CD8-positive, alpha-beta memory T cell (primary cell): ENCODE results near the gene CLEC18A. TPM values are rescaled to one million over a fixed set of nuclear protein-coding genes. Genes with fewer than 3 reads are reported as not detected.
"Not testable (repeated sequence)": the region's sequence is repeated elsewhere in the genome, so short reads cannot be mapped to it uniquely, and the experiment has no call there.

Experiments
- CTCF ChIA-PET: fragments of 350-600 bp; sonication (Branson Sonifier 250); formaldehyde crosslinking; loops from one replicate; lab custom pipeline; 2021; ENCODE audit warnings: antibody characterized with exemption; lab: Charles Lee
- POLR2A ChIA-PET: fragments of 350-600 bp; sonication (Branson Sonifier 250); formaldehyde crosslinking; loops from one replicate; lab custom pipeline; 2021; ENCODE audit warnings: antibody characterized with exemption; lab: Charles Lee
- DNase-seq, 5 donors: peaks; one replicate each; pipeline versions ENCODE4 v3.0.0 to v3.0.0-alpha.2; 2020 to 2022; ENCODE audit warnings: mixed read lengths in 1 of 5
- H3K27ac ChIP-seq: one replicate; pipeline ENCODE4 v1.7.0; 2013; ENCODE audit warnings: low read depth, mild to moderate bottlenecking, low read length, moderate library complexity
- H3K27me3 ChIP-seq: 2 replicates; pipeline ENCODE4 v1.7.0; 2013; ENCODE audit warnings: low read length, mild to moderate bottlenecking; ENCODE audit not compliant: insufficient read depth, poor library complexity, severe bottlenecking
- H3K36me3 ChIP-seq: 2 replicates; pipeline ENCODE4 v1.7.0; 2013; ENCODE audit warnings: mild to moderate bottlenecking, low read length, moderate library complexity; ENCODE audit not compliant: insufficient read depth
- H3K4me1 ChIP-seq: 2 replicates; pipeline ENCODE4 v1.7.0; 2013; ENCODE audit warnings: mild to moderate bottlenecking, low read length, moderate library complexity; ENCODE audit not compliant: insufficient read depth
- H3K4me3 ChIP-seq: 2 replicates; pipeline ENCODE4 v1.7.0; 2013; ENCODE audit warnings: mild to moderate bottlenecking, low read length
- H3K9me3 ChIP-seq: 2 replicates; pipeline ENCODE4 v1.7.0; 2013; ENCODE audit warnings: mild to moderate bottlenecking, low read length
- H3K27ac Mint-ChIP-seq, 8 donors: one replicate each; pipeline ENCODE4 v1.8.0; 2020 to 2021; ENCODE audit warnings: mixed read lengths in 8 of 8, mild to moderate bottlenecking in 6 of 8, inconsistent platforms in 3 of 8, moderate library complexity in 3 of 8
- H3K27me3 Mint-ChIP-seq, 2 donors: one replicate each; pipeline ENCODE4 v1.8.0; 2020 to 2021; ENCODE audit warnings: mixed read lengths in 2 of 2, mild to moderate bottlenecking in 1 of 2, moderate library complexity in 1 of 2
- H3K36me3 Mint-ChIP-seq, 3 donors: one replicate each; pipeline ENCODE4 v1.8.0; 2020 to 2021; ENCODE audit warnings: mixed read lengths in 3 of 3, inconsistent platforms in 1 of 3, mild to moderate bottlenecking in 1 of 3
- H3K4me1 Mint-ChIP-seq, 3 donors: one replicate each; pipeline ENCODE4 v1.8.0; 2020 to 2021; ENCODE audit warnings: mixed read lengths in 3 of 3, inconsistent platforms in 1 of 3, mild to moderate bottlenecking in 1 of 3
- H3K4me3 Mint-ChIP-seq, 7 donors: one replicate each; pipeline ENCODE4 v1.8.0; 2020 to 2021; ENCODE audit warnings: mixed read lengths in 7 of 7, mild to moderate bottlenecking in 6 of 7, moderate library complexity in 4 of 7, inconsistent platforms in 2 of 7
- H3K9me3 Mint-ChIP-seq, 5 donors: one replicate each; pipeline ENCODE4 v1.8.0; 2020 to 2022; ENCODE audit warnings: mixed read lengths in 5 of 5, mild to moderate bottlenecking in 3 of 5, moderate library complexity in 2 of 5, inconsistent platforms in 1 of 5
- polyA plus RNA-seq: library from polyadenylated mRNA; unstranded; fragments of 300-500 nt; fragmentation: Illumina TruSeq; gene quantifications from one replicate; pipeline ENCODE4 v1.2.3, GENCODE V29; 2021
- total RNA-seq, 2 experiments: library from RNA; stranded (reverse); gene quantifications; one replicate each; pipeline ENCODE4 v1.2.3, GENCODE V29; 2021

The CLEC18A gene
- total and polyA plus RNA-seq, 3 experiments from 2014 or later, result 0.13 to 0.24 TPM; not detected in 1

GRCh38 chr16:69942627-69943170 is 8.4 kb upstream of the CLEC18A start:
- DNase-seq, result no peak
- Histone ChIP-seq H3K27me3 (no peaks in the 10 kb centered on the region), H3K9me3 (no peaks in the 10 kb centered on the region), H3K4me1 (no peaks in the 10 kb centered on the region), H3K4me3 (no peak overlapping the region), H3K36me3 (peaks cover 1% of the 10 kb centered on the region), H3K27ac (no peak overlapping the region)
- Mint-ChIP-seq H3K9me3 (no peaks in the 10 kb centered on the region), H3K27ac (no peak overlapping the region), H3K4me1 (no peaks in the 10 kb centered on the region), H3K36me3 (peaks cover 0 to 47% (median 2%) of the 10 kb centered on the region in 3 donors), H3K27me3 (no peaks in the 10 kb centered on the region), H3K4me3 (no peak overlapping the region)
- ChIA-PET POLR2A (no interaction called here), CTCF (no interaction called here)

DNA sequence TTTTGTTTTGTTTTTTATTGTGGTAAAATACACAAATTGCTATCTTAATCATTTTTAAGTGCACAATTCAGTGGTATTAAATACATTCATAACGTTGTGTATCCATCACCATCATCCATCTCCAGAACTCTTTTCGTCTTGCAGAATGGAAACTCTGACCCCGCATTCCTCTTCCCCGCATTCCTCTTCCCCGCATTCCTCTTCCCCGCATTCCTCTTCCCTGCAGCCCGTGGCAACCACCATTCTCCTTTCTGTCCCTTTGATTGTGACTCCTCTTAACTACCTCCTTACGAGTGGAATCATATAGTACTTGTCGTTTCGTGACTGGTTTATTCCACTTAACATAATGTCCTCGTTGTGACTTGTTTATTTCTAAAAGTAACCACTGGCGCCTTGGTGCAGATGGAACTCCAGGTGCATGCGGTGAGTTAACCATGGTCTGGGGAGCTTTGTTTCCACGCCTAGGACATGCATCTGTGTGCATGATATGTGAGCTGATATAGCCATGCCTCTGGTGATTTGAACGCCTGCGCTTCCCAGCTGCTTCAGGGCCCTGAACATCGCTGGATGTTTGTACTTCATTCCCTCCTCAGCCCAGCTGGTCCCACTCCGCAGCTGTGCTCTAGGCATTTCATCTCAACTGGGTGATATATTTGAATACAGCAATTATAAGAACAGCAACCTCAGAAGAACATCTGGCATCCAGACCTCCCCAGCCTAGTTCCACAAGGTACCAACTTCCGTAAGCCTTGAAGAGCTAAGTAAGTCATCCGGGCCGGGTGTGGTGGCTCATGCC is 7.7 kb upstream of the CLEC18A start:
- H3K27me3 Mint-ChIP-seq, H3K4me3 ChIP-seq, H3K9me3 Mint-ChIP-seq, POLR2A ChIA-PET, DNase-seq, H3K9me3 ChIP-seq, H3K27me3 ChIP-seq, H3K36me3 ChIP-seq, CTCF ChIA-PET, H3K27ac ChIP-seq, H3K4me1 ChIP-seq, H3K4me3 Mint-ChIP-seq, H3K4me1 Mint-ChIP-seq: not testable (repeated sequence)
- Mint-ChIP-seq H3K36me3 (peaks cover 0 to 40% (median 2%) of the 10 kb centered on the region in 3 donors), H3K27ac (peak overlapping the region in 1 of 8 donors; percentile 40)

- H3K27ac Mint-ChIP-seq, H3K4me1 ChIP-seq, H3K36me3 Mint-ChIP-seq, H3K4me3 Mint-ChIP-seq, H3K27ac ChIP-seq, H3K36me3 ChIP-seq, H3K9me3 Mint-ChIP-seq, H3K27me3 Mint-ChIP-seq, H3K4me1 Mint-ChIP-seq, CTCF ChIA-PET, POLR2A ChIA-PET, H3K9me3 ChIP-seq, H3K4me3 ChIP-seq, DNase-seq, H3K27me3 ChIP-seq: not testable (repeated sequence)
These were observed 723 bp upstream of the CLEC18A start for GRCh38 chr16:69950411-69950810.

GRCh38 chr16:69951672-69952031 is 518 bp downstream of the CLEC18A start:
- H3K4me1 ChIP-seq, H3K4me3 ChIP-seq, H3K27ac ChIP-seq, H3K4me1 Mint-ChIP-seq, H3K4me3 Mint-ChIP-seq, H3K9me3 Mint-ChIP-seq, CTCF ChIA-PET, H3K9me3 ChIP-seq, H3K27me3 Mint-ChIP-seq, POLR2A ChIA-PET, H3K36me3 Mint-ChIP-seq, DNase-seq, H3K27me3 ChIP-seq, H3K36me3 ChIP-seq, H3K27ac Mint-ChIP-seq: not testable (repeated sequence)

- H3K36me3 ChIP-seq, H3K27me3 ChIP-seq, H3K27ac Mint-ChIP-seq, H3K4me1 Mint-ChIP-seq, H3K4me3 ChIP-seq, CTCF ChIA-PET, H3K4me3 Mint-ChIP-seq, H3K27me3 Mint-ChIP-seq, H3K36me3 Mint-ChIP-seq, DNase-seq, H3K4me1 ChIP-seq, H3K9me3 ChIP-seq, H3K9me3 Mint-ChIP-seq, POLR2A ChIA-PET, H3K27ac ChIP-seq: not testable (repeated sequence)
These were observed 982 bp downstream of the CLEC18A start for GRCh38 chr16:69952116-69952515.

GRCh38 chr16:69952572-69953355 is 1.6 kb downstream of the CLEC18A start:
- CTCF ChIA-PET, H3K27me3 Mint-ChIP-seq: not testable (repeated sequence)

DNA sequence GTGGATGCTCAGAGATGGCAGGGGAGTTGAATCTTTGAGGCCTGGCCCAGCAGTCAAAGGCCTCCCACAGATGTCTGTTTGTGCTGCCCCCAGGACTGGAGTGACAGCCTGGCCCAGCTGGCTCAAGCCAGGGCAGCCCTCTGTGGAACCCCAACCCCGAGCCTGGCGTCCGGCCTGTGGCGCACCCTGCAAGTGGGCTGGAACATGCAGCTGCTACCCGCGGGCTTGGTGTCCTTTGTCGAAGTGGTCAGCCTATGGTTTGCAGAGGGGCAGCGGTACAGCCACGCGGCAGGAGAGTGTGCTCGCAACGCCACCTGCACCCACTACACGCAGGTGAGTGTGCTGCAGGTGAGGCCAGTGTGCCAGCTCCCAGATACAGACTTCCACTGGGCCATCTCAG is 3.1 kb downstream of the CLEC18A start:
- not testable (repeated sequence) for H3K4me3 ChIP-seq

More at GRCh38 chr16:69952572-69953355, 1.6 kb downstream of the CLEC18A start:
- H3K4me3 ChIP-seq, H3K4me1 Mint-ChIP-seq, H3K27ac Mint-ChIP-seq, H3K9me3 Mint-ChIP-seq, H3K36me3 Mint-ChIP-seq, POLR2A ChIA-PET, H3K36me3 ChIP-seq, DNase-seq, H3K27me3 ChIP-seq, H3K27ac ChIP-seq, H3K9me3 ChIP-seq, H3K4me3 Mint-ChIP-seq, H3K4me1 ChIP-seq: not testable (repeated sequence)

GRCh38 chr16:69963312-69963711 is 12.2 kb downstream of the CLEC18A start:
- CTCF ChIA-PET, H3K36me3 Mint-ChIP-seq, H3K36me3 ChIP-seq, H3K27me3 Mint-ChIP-seq, H3K4me1 Mint-ChIP-seq, H3K9me3 ChIP-seq, H3K9me3 Mint-ChIP-seq, H3K27me3 ChIP-seq, H3K4me3 ChIP-seq, H3K4me1 ChIP-seq, DNase-seq, H3K27ac ChIP-seq, POLR2A ChIA-PET, H3K27ac Mint-ChIP-seq, H3K4me3 Mint-ChIP-seq: not testable (repeated sequence)

More for the DNA sequence above, 3.1 kb downstream of the CLEC18A start:
- H3K9me3 Mint-ChIP-seq, H3K27ac Mint-ChIP-seq, H3K36me3 Mint-ChIP-seq, POLR2A ChIA-PET, H3K4me1 ChIP-seq, H3K9me3 ChIP-seq, H3K36me3 ChIP-seq, H3K27me3 ChIP-seq, H3K4me1 Mint-ChIP-seq, H3K27ac ChIP-seq, H3K4me3 Mint-ChIP-seq, CTCF ChIA-PET, DNase-seq, H3K27me3 Mint-ChIP-seq: not testable (repeated sequence)
